GM12891 (cell line): ENCODE data around the gene TEX101.

Experiments used
- POLR2A ChIP-seq: IDR thresholded peaks from 2 replicates; pipeline ENCODE4 v1.6.1; 2011; ENCODE audit warnings: low read depth, low read length, control low read depth
- POLR2AphosphoS5 ChIP-seq: IDR thresholded peaks from 2 replicates; pipeline ENCODE4 v1.6.1; 2011; ENCODE audit warnings: low read depth, low read length, control low read depth
- TAF1 ChIP-seq: IDR thresholded peaks from 2 replicates; pipeline ENCODE4 v1.6.1; 2011; ENCODE audit warnings: low read depth, low read length, control low read depth

GRCh38 chr19:43412441-43412840, 2.2 kb upstream of the TEX101 start:
- TF ChIP-seq TAF1 = no peak
- TF ChIP-seq POLR2A = no peak
- TF ChIP-seq POLR2AphosphoS5 = no peak
